ENCODE data around the gene ESRRG.

DNA sequence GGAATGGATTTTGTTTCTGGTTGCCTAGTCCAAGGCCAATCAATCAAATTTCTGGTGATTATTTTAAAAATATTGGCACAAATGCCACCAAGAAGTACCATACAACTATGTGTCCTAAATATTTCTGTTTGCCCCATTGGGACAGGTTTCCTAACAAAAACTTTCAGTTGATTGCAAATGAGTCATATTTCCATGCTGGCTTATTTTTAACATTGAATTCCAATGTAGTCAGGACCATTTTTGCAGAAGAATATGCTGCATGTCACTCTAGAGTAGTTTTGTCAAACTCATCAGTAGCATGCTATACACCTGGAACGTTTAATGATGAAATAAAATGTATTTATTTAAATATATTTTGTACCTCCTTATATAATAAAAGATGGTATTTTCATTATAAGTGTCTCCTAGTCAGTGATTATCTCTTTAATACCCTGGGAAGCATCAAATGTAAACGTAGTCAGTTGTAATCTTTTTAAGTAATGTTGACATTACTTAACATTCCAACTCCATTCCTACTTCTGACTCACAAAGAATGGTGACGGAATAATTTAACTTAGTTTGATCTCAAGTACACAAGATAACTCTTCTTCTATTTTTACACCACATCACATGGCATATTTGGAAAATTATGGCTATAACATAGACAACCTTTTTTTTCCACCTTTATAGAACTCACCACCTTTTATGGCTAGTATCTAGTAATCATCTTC lies 261.0 kb downstream of the ESRRG start:
- TF ChIP-seq POLR2A (IDR thresholded peaks at IDR 0.05; ENCODE audit: low read length), result no peak
- no peak for TF ChIP-seq GATA1 (IDR thresholded peaks at IDR 0.05; ENCODE audit: low read depth, low read length)
